ENCODE results near the gene OMG.
"Not testable (repeated sequence)": the region's sequence is repeated elsewhere in the genome, so short reads cannot be mapped to it uniquely, and the experiment has no call there.

Gene OMG

GRCh38 chr17:31318298-31318801 is 21.3 kb upstream of the OMG start:
- Histone ChIP-seq H3K36me3 (ENCODE audit: insufficient read depth, low read length) (peaks cover 34% of the 10 kb centered on the region), H3K9ac (ENCODE audit: low read length) (peak overlapping the region; percentile 82), H3K4me3 (ENCODE audit: low read depth, low read length, poor library complexity, severe bottlenecking) (peak overlapping the region; percentile 89), H3K27ac (ENCODE audit: low read depth, low read length, poor library complexity, severe bottlenecking) (peak overlapping the region; percentile 98), H4K20me1 (ENCODE audit: insufficient read depth, low read length) (no peaks in the 10 kb centered on the region), H3K79me2 (ENCODE audit: insufficient read depth, low read length) (peaks cover 48% of the 10 kb centered on the region), H3K27me3 (ENCODE audit: insufficient read depth, low read length) (no peaks in the 10 kb centered on the region), H3K9me3 (ENCODE audit: low read length) (no peaks in the 10 kb centered on the region), H3K4me1 (ENCODE audit: insufficient read depth, low read length, severe bottlenecking) (peaks cover 71% of the 10 kb centered on the region), H3K9me2 (ENCODE audit: low read depth, low read length) (no peaks in the 10 kb centered on the region), H2AFZ (ENCODE audit: low read length) (no peak overlapping the region), H3K4me2 (ENCODE audit: low read length) (peak overlapping the region; percentile 72), H3F3A (ENCODE audit: insufficient read depth, low read length) (peaks cover 10% of the 10 kb centered on the region)
- TF ChIP-seq CTCF (IDR thresholded peaks at IDR 0.05; ENCODE audit: low read length) (no peak), EZH2 (IDR thresholded peaks at IDR 0.05; ENCODE audit: borderline replicate concordance, low read length) (no peak)

DNA sequence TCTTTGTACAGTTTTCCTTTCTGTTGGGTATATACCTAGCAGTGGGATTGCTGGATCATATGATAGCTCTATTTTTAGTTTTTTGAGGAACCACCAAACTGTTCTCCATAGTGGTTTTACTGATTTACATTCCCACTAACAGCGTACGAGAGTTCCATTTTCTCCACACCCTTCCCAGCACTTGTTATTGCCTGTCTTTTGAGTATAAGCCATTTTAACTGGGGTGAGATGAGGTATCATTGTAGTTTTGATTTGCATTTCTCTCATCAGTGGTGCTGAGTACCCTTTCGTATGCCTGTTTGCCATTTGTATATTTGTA is 17.7 kb upstream of the OMG start:
- TF ChIP-seq EZH2 (IDR thresholded peaks at IDR 0.05; ENCODE audit: borderline replicate concordance, low read length): no peak
- no peak for TF ChIP-seq CTCF (IDR thresholded peaks at IDR 0.05; ENCODE audit: low read length)
- Histone ChIP-seq H3K9me3 (ENCODE audit: low read length) (no peaks in the 10 kb centered on the region), H3K36me3 (ENCODE audit: insufficient read depth, low read length) (peaks cover 23% of the 10 kb centered on the region), H3K27ac (ENCODE audit: low read depth, low read length, poor library complexity, severe bottlenecking) (peak overlapping the region; percentile 98), H3F3A (ENCODE audit: insufficient read depth, low read length) (peaks cover 9% of the 10 kb centered on the region), H3K4me1 (ENCODE audit: insufficient read depth, low read length, severe bottlenecking) (peaks cover 88% of the 10 kb centered on the region), H3K9ac (ENCODE audit: low read length) (no peak overlapping the region), H3K4me3 (ENCODE audit: low read depth, low read length, poor library complexity, severe bottlenecking) (peak overlapping the region; percentile 58), H3K9me2 (ENCODE audit: low read depth, low read length) (no peaks in the 10 kb centered on the region), H3K27me3 (ENCODE audit: insufficient read depth, low read length) (no peaks in the 10 kb centered on the region), H3K79me2 (ENCODE audit: insufficient read depth, low read length) (peaks cover 50% of the 10 kb centered on the region), H2AFZ (ENCODE audit: low read length) (no peak overlapping the region), H4K20me1 (ENCODE audit: insufficient read depth, low read length) (no peaks in the 10 kb centered on the region), H3K4me2 (ENCODE audit: low read length) (no peak overlapping the region)

- peak within 1 kb of the TSS; percentile 58 for H3K4me3 ChIP-seq (ENCODE audit: low read depth, low read length, poor library complexity, severe bottlenecking)
- TF ChIP-seq EZH2 (IDR thresholded peaks at IDR 0.05; ENCODE audit: borderline replicate concordance, low read length) (no peak), CTCF (IDR thresholded peaks at IDR 0.05; ENCODE audit: low read length) (no peak)
- no peak within 1 kb of the TSS for H2AFZ ChIP-seq (ENCODE audit: low read length)
- peak within 1 kb of the TSS; percentile 82 for H3K9ac ChIP-seq (ENCODE audit: low read length)
- H3K27me3 ChIP-seq (ENCODE audit: insufficient read depth, low read length): no peaks in the 10 kb centered on the region
- peaks cover 11% of the 10 kb centered on the region for H3F3A ChIP-seq (ENCODE audit: insufficient read depth, low read length)
- no peaks in the 10 kb centered on the region for H3K9me2 ChIP-seq (ENCODE audit: low read depth, low read length)
- peaks cover 48% of the 10 kb centered on the region for H3K79me2 ChIP-seq (ENCODE audit: insufficient read depth, low read length)
- H3K9me3 ChIP-seq (ENCODE audit: low read length): no peaks in the 10 kb centered on the region
- no peaks in the 10 kb centered on the region for H4K20me1 ChIP-seq (ENCODE audit: insufficient read depth, low read length)
- H3K27ac ChIP-seq (ENCODE audit: low read depth, low read length, poor library complexity, severe bottlenecking): peak within 1 kb of the TSS; percentile 98
- H3K4me2 ChIP-seq (ENCODE audit: low read length): peak within 1 kb of the TSS; percentile 91
- peaks cover 89% of the 10 kb centered on the region for H3K4me1 ChIP-seq (ENCODE audit: insufficient read depth, low read length, severe bottlenecking)
- H3K36me3 ChIP-seq (ENCODE audit: insufficient read depth, low read length): peaks cover 23% of the 10 kb centered on the region
Measured at GRCh38 chr17:31313982-31314781, 17.1 kb upstream of the OMG start, which contains the start of gene EVI2B. EVI2B (minus strand) TSS chr17:31314054; CDS start chr17:31305609, 8,445 bp downstream.

GRCh38 chr17:31312223-31312622 is 15.2 kb upstream of the OMG start:
- peaks cover 88% of the 10 kb centered on the region for H3K4me1 ChIP-seq (ENCODE audit: insufficient read depth, low read length, severe bottlenecking)
- H3F3A ChIP-seq (ENCODE audit: insufficient read depth, low read length): peaks cover 11% of the 10 kb centered on the region
- not testable (repeated sequence) for H3K27me3 ChIP-seq (ENCODE audit: insufficient read depth, low read length); H3K9me2 ChIP-seq (ENCODE audit: low read depth, low read length); H4K20me1 ChIP-seq (ENCODE audit: insufficient read depth, low read length); H3K9me3 ChIP-seq (ENCODE audit: low read length); H2AFZ ChIP-seq (ENCODE audit: low read length)
- H3K4me3 ChIP-seq (ENCODE audit: low read depth, low read length, poor library complexity, severe bottlenecking): peak overlapping the region; percentile 58
- peaks cover 44% of the 10 kb centered on the region for H3K79me2 ChIP-seq (ENCODE audit: insufficient read depth, low read length)
- peaks cover 16% of the 10 kb centered on the region for H3K36me3 ChIP-seq (ENCODE audit: insufficient read depth, low read length)
- H3K4me2 ChIP-seq (ENCODE audit: low read length): peak overlapping the region; percentile 91
- peak overlapping the region; percentile 98 for H3K27ac ChIP-seq (ENCODE audit: low read depth, low read length, poor library complexity, severe bottlenecking)
- peak overlapping the region; percentile 82 for H3K9ac ChIP-seq (ENCODE audit: low read length)

Measured in OCI-LY1 (cell line).